Measurements from ENCODE around the gene SDCCAG8. TPM values are rescaled to one million over a fixed set of nuclear protein-coding genes. Genes with fewer than 3 reads are reported as not detected.

The SDCCAG8 gene
- total RNA-seq, 1 experiment from 2014 or later: 14.0 TPM

- TF ChIP-seq TCF7L2 (IDR thresholded peaks at IDR 0.05; ENCODE audit: low read depth, low read length): no peak
- no peak for TF ChIP-seq REST (IDR thresholded peaks at IDR 0.05; ENCODE audit: insufficient read depth in 1 of 2, low read depth in 2 of 2, low read length in 1 of 2)
- TF ChIP-seq CTCF (IDR thresholded peaks at IDR 0.05): no peak
- TF ChIP-seq POLR2AphosphoS5 (IDR thresholded peaks at IDR 0.05; ENCODE audit: low read depth, low read length): no peak
- TF ChIP-seq SIN3A (IDR thresholded peaks at IDR 0.05; ENCODE audit: borderline replicate concordance, insufficient read depth, low read depth, low read length): no peak
- CTCF ChIA-PET: no interaction called here
- Histone ChIP-seq H3K4me1 (ENCODE audit: control insufficient read depth, insufficient read depth, low read length) (no peaks in the 10 kb centered on the region), H3K27me3 (ENCODE audit: control insufficient read depth, insufficient read depth, low read length) (no peaks in the 10 kb centered on the region), H3K27ac (ENCODE audit: low read length) (no peak overlapping the region), H3K4me3 (ENCODE audit: low read depth in 2 of 2, low read length in 2 of 2) (no peak overlapping the region), H3K36me3 (ENCODE audit: control insufficient read depth, insufficient read depth, low read length) (no peaks in the 10 kb centered on the region), H3K9me3 (ENCODE audit: control insufficient read depth, insufficient read depth, low read depth, low read length) (no peaks in the 10 kb centered on the region)
- POLR2A ChIA-PET: no interaction called here
- ATAC-seq: no peak
- in situ Hi-C loops (cut with HindIII; ENCODE audit: low pct_unique_long_range_greater_than_20kb, low sequenced_read_pairs): no loop called here
- DNase-seq (ENCODE audit: low read depth, low spot score): no peak
- intact Hi-C loops (cut with micrococcal nuclease; ENCODE audit: unreplicated experiment): no loop called here
- no TSS peak for BruUV-seq (replicated peaks)
Measured at GRCh38 chr1:243477731-243478290, 222.0 kb downstream of the SDCCAG8 start.

GRCh38 chr1:243481101-243481500 is 225.3 kb downstream of the SDCCAG8 start:
- POLR2A ChIA-PET: no interaction called here

More at GRCh38 chr1:243481101-243481500, 225.3 kb downstream of the SDCCAG8 start:
- CTCF ChIA-PET: no interaction called here
- no peaks in the 10 kb centered on the region for H3K36me3 ChIP-seq (ENCODE audit: control insufficient read depth, insufficient read depth, low read length)
- no peaks in the 10 kb centered on the region for H3K4me1 ChIP-seq (ENCODE audit: control insufficient read depth, insufficient read depth, low read length)
- H3K4me3 ChIP-seq (ENCODE audit: low read depth in 2 of 2, low read length in 2 of 2): no peak overlapping the region
- H3K27ac ChIP-seq (ENCODE audit: low read length): no peak overlapping the region
- no peaks in the 10 kb centered on the region for H3K9me3 ChIP-seq (ENCODE audit: control insufficient read depth, insufficient read depth, low read depth, low read length)
- no TSS peak for BruUV-seq (replicated peaks)
- intact Hi-C loops (cut with micrococcal nuclease; ENCODE audit: unreplicated experiment): no loop called here
- in situ Hi-C loops (cut with HindIII; ENCODE audit: low pct_unique_long_range_greater_than_20kb, low sequenced_read_pairs): no loop called here
- DNase-seq (ENCODE audit: low read depth, low spot score) (no peak), ATAC-seq (no peak)
- no peaks in the 10 kb centered on the region for H3K27me3 ChIP-seq (ENCODE audit: control insufficient read depth, insufficient read depth, low read length)
- no peak for TF ChIP-seq SIN3A (IDR thresholded peaks at IDR 0.05; ENCODE audit: borderline replicate concordance, insufficient read depth, low read depth, low read length)
- no peak for TF ChIP-seq TCF7L2 (IDR thresholded peaks at IDR 0.05; ENCODE audit: low read depth, low read length)
- TF ChIP-seq POLR2AphosphoS5 (IDR thresholded peaks at IDR 0.05; ENCODE audit: low read depth, low read length): no peak
- no peak for TF ChIP-seq REST (IDR thresholded peaks at IDR 0.05; ENCODE audit: insufficient read depth in 1 of 2, low read depth in 2 of 2, low read length in 1 of 2)
- TF ChIP-seq CTCF (IDR thresholded peaks at IDR 0.05): no peak
